NB4 (cell line): ENCODE measurements around the gene EZR.

Experiments
- DNase-seq: peaks from one replicate; pipeline ENCODE4 v3.0.0; 2010; ENCODE audit warnings: low read depth
- H3K4me3 ChIP-seq: one replicate; pipeline ENCODE4 v1.5.1; 2011; ENCODE audit warnings: mild to moderate bottlenecking, low read depth, low read length, moderate library complexity
- MYC ChIP-seq: IDR thresholded peaks from 2 replicates; pipeline ENCODE4 v1.6.1; 2011; ENCODE audit warnings: low read depth, low read length
- POLR2A ChIP-seq: IDR thresholded peaks from 2 replicates; pipeline ENCODE4 v1.6.1; 2011; ENCODE audit warnings: mild to moderate bottlenecking; ENCODE audit not compliant: insufficient read length; ENCODE audit errors: extremely low read depth
- TF ChIP-seq, protein P1 (sequence below): IDR thresholded peaks from one replicate; pipeline ENCODE4 v1.5.1; 2012; ENCODE audit warnings: low read depth, low read length
- TF ChIP-seq, protein P2 (sequence below): IDR thresholded peaks from 2 replicates; pipeline ENCODE4 v1.6.1; 2011; ENCODE audit warnings: low read depth, low read length

EZR gene

DNA sequence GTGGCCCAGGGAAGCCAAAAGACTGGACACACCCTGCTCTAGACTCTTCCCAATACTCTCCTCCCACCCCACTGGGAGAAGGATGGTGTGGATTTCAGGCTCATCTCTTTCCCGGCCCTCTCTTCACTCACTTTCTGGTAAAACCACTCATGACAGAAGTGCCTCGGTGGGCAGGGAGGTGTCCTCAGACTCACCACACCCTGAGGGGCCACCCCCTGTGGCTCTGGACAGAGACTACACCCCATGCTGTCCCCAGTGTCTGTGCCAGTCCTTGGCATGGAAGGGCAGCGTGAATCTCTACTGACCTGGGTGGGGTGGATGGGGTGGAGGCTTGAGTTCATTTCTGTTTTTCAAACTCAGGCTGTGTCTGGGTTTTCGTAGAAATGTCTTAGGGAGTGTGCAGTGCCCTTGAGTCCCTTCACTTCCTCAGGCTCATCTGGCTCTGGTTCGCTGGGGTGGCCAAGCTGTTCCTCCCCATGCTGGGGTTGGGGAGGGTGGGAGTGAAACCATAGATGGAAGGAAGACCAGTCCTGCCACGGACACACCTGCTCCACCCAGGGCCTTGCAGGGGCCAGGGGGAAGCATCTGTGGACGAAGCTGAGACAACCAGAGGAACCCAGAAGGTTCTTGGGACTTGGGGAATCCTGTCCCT, 59.1 kb downstream of the EZR start:
- no peak overlapping the region for H3K4me3 ChIP-seq
- TF ChIP-seq, protein P1, sequence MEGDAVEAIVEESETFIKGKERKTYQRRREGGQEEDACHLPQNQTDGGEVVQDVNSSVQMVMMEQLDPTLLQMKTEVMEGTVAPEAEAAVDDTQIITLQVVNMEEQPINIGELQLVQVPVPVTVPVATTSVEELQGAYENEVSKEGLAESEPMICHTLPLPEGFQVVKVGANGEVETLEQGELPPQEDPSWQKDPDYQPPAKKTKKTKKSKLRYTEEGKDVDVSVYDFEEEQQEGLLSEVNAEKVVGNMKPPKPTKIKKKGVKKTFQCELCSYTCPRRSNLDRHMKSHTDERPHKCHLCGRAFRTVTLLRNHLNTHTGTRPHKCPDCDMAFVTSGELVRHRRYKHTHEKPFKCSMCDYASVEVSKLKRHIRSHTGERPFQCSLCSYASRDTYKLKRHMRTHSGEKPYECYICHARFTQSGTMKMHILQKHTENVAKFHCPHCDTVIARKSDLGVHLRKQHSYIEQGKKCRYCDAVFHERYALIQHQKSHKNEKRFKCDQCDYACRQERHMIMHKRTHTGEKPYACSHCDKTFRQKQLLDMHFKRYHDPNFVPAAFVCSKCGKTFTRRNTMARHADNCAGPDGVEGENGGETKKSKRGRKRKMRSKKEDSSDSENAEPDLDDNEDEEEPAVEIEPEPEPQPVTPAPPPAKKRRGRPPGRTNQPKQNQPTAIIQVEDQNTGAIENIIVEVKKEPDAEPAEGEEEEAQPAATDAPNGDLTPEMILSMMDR, result no peak
- TF ChIP-seq, protein P2, sequence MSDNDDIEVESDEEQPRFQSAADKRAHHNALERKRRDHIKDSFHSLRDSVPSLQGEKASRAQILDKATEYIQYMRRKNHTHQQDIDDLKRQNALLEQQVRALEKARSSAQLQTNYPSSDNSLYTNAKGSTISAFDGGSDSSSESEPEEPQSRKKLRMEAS, result no peak
- no peak for TF ChIP-seq MYC
- TF ChIP-seq POLR2A, result no peak
- DNase-seq, result no peak

GRCh38 chr6:158758941-158759479, 60.2 kb downstream of the EZR start:
- no peak overlapping the region for H3K4me3 ChIP-seq
- no peak for DNase-seq
- TF ChIP-seq MYC, result no peak
- TF ChIP-seq, protein P2, result no peak
- TF ChIP-seq POLR2A, result no peak
- TF ChIP-seq, protein P1, result no peak

DNA sequence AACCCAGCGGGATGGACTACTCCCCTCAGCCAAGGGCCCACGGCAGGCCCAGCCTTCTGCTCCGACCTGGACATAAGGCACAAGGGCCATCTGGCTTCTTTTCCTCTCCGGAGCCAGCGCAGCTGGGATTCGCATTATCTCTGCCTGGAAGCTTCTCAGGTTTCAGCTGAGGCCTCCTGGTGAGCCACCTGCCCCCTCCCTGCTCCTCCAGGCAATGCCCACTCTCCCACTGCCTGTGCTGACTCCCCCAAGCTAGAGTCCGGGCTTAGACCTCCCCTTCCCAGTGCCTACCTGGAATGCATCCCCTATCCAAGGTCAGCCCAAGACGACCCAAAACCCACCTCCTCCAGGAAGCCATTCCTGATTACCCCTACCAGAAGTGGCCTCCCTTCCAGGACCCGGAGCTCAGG, 60.7 kb downstream of the EZR start:
- no peak for TF ChIP-seq POLR2A
- TF ChIP-seq MYC, result no peak
- TF ChIP-seq, protein P1, result no peak
- TF ChIP-seq, protein P2, result no peak
- no peak overlapping the region for H3K4me3 ChIP-seq
- DNase-seq, result no peak

GRCh38 chr6:158757753-158758090, 61.4 kb downstream of the EZR start:
- no peak for DNase-seq
- no peak overlapping the region for H3K4me3 ChIP-seq
- TF ChIP-seq, protein P1, result no peak
- TF ChIP-seq POLR2A (no peak), MYC (no peak)
- TF ChIP-seq, protein P2, result no peak

DNA sequence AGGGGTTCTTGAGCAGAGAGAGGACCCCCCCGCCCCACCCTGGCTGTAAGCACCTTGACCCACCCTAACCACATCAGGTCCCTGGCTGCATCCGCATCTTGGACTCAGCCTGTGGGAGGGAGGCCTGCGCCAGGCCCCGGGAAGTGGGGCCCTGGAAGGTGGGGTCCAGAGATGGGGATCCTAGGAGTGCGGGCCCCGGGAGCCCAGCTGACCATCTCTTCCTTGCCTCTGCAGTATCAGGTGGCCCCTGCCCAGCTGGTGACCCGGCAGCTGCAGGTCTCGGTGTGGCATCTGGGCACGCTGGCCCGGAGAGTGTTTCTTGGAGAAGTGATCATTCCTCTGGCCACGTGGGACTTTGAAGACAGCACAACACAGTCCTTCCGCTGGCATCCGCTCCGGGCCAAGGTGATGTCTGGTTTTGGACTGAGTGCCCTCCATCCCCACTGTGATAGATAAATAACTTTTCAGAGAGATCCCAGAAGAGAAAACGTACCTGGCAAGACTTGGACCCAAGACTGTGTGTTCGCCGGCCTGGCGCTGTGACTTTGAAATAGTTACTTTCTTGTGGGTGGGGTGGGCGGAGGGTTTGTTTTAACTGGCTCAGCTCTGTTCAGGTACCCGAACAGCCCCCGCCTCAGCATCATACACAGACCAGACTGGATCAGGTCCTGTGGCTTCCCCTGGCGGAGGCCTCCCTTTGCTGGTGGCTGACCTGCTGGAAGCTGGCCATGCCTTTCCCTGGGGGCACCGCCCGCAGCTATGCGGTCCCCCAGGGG, 62.0 kb downstream of the EZR start:
- no peak overlapping the region for H3K4me3 ChIP-seq
- TF ChIP-seq POLR2A (no peak), MYC (no peak)
- TF ChIP-seq, protein P1, result no peak
- TF ChIP-seq, protein P2, result no peak
- no peak for DNase-seq
